HG03378 (cell line): ENCODE measurements around the gene BMPR1B.

Source experiments
- ATAC-seq: cut with Tn5 transposase; IDR thresholded peaks from one replicate; pipeline ENCODE4 v1.9.1; 2021; ENCODE audit warnings: mild to moderate bottlenecking, moderate library complexity; ENCODE audit not compliant: unreplicated experiment

BMPR1B gene

DNA sequence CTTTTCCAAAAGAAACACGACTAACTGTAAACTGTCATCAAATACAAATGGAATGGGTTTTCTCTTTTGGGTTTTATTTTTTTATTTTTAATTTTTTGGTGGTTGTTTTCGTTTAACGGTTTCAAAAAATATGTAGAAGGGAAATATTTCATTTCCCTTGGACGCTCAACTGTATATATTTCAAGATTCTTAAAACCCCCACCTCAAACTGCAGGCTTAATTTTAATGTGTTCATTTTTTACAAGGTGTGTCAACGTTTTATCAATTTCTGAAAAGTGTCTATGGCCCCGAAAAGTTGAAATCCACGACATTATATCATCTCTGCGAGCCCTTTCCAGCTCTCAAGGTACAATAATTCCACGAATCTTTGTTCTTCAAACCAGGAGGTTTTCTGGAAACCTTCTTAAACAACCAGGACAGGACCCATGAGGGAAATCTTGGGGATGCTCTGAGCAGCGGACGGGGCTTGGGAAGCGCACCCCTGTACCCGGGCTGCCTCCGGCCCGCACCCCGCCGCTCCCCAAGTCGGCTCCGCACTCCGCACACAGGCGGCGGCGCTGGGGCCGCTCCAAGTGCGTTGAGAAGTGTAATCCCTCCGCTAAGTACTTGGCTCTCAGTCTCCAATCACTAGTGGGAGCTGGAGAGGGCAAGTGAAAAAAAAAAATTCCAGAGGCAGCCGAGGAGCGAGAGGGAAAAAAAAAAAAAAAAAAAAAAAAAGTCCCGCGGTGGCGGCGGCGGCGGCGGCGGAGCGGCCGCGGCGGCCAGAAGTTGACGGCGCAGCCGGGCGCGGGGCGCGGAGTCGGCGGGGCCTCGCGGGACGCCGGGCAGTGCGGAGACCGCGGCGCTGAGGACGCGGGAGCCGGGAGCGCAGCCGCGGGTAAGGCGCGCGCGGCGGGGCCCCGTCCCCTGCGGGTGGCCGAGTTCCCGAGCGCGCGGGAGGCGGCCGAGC, at the start of gene BMPR1B:
BMPR1B (plus strand) TSS at position 764 of the 949 bp plus-strand sequence. CDS start 346,470 bp downstream, outside the sequence.
- no peak for ATAC-seq

DNA sequence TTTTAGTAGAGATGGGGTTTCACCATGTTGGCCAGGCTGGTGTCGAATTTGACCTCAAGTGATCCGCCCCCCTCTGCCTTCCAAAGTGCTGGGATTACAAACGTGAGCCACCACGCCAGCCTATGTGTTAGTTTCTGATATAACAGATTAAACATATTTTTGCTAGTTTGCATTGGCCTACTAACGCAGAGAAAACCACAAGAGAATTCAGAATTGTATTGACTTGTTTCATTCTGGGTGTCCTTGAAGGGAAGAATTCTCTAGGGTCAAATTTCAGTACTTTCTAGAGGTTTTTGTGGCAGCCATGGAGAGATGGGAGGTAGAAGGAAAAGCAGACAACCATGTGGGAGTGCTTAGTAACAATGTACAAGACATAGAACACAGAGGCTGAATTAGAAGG, 46.1 kb upstream of the BMPR1B start:
- no peak for ATAC-seq

DNA sequence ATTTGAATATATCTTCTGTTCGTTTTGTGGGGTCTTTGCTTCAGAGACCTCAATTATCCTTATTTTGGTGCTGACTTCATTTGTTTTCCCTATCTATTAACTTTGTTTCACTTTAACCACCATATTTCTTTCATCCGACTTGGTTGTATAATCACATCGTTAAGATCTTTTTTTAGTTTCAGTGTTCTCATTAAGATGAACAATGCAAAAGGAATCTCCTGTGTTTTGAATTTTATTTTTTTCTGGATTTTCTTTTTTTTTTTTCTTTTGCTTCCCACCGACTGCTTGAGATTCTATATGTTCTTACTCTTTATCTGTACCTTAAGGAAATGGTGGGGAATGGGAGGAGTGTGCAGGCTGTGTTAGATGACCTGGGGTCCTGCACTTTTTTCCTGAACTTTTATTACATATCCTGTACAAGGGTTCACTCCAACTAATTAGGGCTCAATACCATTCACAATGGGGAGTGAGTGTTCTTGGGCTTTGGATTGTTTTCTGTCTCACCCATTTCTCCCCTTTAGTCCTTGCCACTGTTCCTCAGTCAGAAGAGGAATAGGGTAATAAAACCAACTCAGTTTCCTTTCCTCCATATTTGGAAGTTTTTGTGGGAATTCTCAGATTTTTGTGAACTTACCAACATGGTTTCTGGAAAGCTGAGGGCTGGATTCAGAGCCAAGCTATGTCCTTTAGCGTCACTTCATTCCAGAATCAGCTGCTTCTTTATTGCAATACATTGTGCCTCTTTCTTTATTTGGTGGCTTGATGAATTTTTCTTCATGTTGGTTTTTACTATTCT, 43.2 kb upstream of the BMPR1B start:
- ATAC-seq: no peak

DNA sequence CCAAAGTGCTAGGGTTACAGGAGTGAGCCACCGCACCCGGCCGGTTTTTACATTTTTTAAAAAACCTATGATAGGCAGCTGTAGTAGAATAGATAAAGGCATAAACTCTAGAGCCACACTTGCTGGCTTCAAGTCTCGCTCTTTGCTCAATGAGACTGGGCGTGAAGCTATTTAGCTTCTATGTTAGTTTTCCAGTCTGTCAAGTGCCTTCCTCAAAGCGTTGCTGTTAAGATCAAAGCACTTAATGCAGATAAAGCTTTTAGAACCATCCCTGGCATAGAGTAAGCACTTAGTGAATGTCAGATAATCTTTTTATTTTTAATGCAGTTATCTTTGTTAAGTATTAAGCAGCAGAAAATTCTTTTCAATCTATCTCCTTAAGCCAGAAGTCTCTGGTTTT, 42.0 kb upstream of the BMPR1B start:
- no peak for ATAC-seq

DNA sequence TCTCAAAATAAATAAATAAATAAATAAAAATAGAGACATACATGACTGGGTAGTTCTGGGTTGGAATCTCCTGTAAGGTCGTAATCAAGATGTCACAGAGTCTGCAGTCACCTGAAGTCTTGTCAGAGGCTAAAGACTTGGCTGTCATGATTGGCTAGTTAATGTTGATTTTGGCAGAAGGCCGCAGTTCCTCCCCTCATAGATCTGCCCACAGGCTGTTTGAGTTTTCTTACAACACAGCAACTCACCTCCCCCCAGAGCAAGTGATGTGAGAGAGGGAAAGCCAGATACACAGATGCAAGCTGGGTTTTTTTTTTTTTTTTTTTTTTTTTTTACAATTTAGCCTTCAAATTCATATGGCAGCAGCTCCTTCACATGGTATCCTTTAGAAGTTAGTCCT, 36.4 kb upstream of the BMPR1B start:
- ATAC-seq: no peak

DNA sequence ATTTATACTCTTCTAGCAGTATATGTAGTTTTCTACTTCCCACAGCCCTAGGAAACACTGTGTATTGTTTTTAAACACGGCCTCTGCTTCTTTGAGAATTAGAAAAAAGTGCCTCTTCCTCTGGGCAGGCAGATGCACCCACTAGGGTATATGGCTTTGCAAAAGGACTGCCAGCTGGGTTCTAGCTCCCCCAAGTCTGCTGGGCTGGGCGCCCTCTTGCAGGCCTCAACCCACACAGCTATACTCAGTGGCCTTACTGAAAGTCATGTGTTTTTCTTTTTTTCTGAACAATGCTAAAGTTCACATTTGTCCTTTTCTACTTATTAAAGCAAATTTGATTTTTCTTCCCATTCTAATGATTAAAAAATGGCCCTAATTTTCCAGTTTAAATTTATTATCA, 35.5 kb upstream of the BMPR1B start:
- no peak for ATAC-seq

DNA sequence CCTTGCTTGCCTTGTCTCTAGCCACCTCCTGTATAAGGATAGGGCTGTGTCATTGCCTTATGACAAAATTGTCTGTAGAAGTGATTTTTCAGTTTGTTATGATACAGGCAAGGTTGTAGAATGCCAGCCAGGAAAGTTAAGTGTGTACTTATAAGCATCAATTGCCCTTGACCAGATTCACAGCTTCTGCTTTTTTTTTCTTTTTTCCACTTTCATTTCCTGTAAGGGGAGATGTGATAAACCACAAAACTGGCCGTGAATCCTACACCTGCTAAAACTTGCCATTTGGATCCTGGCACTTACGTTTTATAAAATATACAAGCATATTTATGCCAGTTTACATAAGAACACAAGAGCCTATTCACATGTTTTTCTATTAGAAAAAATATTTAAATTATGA, 35.0 kb upstream of the BMPR1B start:
- ATAC-seq: peak; percentile 73

DNA sequence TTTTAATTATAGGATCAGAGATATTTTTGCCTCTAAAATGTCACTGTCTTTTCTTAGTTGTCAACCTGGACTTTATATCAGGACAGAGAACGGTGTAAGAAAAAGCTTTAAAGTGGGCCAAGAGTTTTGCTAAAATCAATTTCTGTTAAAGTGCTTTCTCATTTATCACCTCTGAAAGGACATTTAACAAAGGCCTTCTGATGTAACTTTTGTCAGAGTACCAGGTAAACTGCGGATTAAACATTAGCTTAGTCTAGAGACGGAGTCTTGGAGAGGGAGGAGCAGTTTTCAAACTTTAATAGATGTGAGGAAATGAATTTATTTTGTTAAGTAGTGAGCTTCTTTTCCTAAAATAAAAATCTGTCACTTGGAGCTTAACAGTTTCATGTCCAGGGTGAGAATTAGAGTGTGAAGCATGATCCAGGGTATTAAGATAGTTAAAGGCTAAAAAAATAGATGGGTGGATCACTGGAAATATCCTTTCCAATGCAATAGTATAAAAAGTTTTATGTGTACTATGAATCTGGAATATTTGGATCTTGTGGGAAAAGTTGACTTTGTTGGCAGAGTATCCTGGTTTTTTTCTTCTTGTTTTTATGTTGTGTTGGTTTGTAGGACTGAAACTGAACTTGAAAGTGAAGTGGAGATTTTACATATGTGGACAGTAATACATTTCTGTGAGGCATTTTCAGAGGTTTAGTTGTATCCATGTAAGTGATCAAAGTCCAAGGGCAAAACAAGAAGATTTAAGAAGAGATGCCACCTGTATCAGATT, 33.6 kb upstream of the BMPR1B start:
- ATAC-seq: no peak

DNA sequence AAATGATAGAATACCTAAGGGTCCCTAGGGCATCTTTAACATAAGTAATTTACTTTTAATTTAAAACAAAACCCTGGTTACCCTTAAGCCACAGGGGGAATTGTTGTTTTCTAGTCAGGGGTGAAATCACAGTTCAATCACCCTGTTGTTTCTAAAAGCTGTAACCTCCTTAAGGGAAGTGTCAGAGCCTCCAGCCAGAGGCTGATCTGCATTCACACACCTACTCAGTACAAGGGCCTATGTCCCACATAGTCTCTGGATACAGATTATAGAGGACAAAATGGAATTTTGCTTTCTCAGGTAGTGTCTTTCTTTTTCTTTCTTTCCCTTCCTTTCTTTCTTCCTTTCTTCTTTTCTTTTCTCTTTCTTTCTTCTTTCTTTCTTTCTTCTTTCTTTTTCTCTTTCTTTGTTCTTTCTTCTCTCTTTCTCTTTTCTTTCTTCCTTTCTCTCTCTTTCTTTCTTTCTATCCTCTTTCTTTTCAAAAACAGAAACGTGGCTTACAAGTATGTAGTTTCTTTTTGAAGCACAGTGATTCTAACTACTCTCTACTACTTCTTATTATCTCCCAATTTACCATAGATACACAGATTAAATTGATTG, 31.1 kb upstream of the BMPR1B start:
- no peak for ATAC-seq

DNA sequence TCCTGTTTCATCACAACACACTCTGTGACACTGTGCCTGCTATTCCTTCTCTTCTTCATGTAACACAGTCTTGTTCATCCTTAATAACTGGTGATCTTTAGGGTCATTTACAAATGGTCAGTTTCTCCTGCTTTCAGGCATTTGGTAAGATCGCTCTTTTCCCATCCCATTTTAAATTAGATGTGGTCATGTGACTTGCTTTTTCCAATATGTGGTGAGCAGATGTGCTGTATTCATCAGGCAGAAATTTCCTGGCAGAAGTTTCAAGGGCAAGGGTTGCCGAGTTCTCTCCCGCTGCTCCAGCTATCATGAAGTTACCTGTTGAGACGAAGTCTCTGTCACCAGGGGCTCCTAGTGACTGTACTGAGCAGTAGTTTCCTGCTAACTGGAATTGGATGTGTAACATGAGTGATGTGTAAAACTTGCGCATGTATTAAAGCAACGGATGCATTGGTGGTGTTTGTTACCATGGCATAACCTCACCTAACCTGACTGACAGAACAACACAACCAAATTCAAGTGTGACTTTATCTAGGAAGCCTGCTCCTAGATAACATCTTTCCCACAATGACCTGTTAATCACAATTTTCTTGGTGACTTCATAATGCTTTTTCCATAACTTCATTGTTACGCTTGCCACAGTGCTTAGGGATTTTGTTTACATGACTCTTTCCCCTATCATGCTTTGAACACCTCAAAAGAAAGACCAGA, 29.5 kb upstream of the BMPR1B start:
- no peak for ATAC-seq

DNA sequence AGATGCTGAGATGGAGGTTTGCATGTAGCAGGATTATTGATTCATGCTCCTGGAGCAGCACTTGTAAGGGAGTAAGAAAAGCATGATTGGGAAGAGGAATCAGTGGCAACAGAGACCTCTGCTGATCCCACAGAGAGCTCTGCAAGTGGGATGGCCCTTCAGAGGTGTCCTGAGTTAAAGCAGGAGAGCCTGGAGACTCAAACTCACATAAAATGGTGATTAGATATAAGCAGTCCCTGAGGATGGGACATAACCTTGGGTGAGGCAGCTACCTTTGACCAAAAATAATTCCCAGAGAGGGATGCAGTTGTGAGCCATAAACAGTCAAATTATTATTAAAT, 25.4 kb upstream of the BMPR1B start:
- ATAC-seq: no peak

DNA sequence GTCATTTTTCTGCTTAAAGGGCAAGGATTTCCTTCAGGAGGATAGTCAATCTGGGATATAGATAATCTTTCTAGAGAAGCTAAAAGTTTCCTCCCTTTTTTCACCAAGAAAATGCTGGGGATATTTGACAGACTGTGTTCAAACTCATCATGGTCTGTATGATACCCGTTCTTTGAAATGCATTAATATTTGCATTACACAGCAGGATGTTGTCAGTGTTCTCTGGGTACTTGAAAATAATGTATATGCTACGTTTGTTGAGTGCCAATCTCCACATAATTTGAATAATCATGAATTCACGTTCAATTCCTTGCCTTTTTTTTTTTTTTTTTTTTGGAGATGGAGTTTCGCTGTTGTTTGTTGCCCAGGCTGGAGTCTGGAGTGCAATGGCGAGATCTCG, 18.0 kb upstream of the BMPR1B start:
- no peak for ATAC-seq

DNA sequence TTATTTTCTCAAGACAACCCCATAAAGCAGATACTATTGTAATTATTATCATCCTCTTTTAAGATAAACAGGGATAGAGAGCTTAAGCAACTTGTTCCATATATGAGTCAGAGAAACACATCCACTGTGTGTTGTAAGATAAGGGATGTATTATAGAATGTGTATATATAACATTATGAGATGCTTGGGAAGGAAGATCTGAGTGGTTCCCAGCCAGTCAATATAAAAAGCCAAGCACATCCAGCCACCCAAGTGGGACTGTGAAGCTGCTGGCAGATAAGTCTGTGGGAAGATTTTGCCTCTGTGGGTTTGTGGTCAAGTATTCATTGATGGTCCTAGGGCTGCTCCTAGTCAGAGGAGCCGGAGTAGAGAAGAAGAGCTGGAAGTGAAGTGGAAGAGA, 16.5 kb upstream of the BMPR1B start:
- ATAC-seq: no peak

DNA sequence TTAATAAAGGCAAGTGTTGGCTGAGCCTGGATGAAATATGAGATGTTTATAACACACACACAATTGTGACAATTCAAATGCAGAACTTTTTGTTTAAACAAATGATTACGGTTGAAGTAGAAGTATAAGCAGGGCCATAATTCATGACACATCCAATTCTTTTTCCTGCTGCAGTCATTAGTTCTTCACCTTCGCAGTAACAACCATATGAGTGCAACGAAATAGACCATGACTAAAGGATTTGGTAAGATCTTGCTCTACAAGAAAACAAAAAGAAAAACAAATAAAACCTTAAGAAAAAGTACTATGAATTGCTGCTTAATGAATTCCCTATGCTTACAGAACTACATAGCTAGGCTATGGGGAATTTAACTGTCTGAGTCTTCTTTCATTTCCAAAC, 13.9 kb upstream of the BMPR1B start:
- ATAC-seq: no peak

DNA sequence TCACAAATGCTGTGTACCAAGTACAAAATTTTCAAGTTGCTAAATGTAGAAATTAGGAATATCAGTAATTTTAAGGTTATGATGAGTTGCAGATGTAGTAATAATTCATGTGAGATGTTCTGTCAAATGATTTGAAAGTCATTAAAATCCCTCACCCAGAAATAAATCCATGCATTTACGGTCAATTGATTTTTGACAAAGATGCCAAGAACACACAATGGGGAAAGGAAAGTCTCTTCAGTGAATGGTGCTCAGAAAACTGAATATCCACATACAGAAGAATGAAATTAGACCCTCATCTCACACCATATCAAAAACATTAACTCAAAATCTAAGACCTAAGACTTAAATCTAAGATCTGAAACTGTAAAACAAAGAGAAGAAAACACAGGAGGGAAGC, 12.9 kb upstream of the BMPR1B start:
- ATAC-seq: no peak

DNA sequence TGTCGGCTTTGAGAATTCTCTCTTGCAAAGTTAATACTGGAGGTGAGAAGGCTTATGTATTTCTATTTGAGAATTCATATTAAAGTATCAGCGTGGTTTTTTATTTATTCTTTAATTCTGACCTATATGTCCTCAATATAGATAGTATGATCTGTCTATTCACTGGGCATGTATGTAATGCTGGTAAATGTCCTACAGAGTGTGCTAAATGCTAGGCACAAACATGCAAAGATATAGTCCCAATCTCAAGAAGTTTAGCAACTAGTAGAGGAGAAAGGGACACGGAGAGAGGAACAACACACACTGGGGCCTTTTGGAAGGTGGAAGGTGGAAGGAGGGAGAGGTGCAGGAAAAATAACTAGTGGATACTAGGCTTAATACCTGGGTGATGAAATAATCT, 11.0 kb upstream of the BMPR1B start:
- no peak for ATAC-seq

DNA sequence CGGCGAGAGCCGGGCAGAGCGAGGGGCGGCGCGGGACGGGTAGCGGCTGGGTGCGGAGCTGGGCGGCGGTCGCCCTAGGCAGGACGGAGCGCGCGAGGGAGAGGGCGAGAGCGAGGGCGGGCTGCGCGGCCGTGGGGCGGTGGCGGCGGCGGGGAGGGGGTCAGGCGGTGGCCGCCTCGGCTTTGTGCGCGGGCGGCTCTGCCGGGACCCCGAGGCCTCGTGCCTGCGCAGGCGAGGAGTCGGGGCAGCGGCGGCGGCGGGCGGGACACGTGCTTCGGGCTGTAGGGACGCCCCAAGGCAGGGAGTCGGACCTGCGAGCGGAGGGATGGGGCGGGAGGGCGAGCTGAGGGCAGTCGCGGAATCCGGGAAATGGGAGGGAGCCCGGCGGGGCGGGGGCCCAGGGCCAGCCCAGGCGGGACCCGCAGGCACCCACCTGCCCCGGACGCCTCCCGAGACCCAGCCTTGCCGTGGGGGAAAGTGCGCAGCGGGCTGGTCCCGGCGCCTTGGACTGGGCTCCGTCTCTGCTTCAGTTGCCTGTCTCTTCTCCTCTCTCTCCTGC, 465 bp downstream of the BMPR1B start:
- ATAC-seq: no peak

DNA sequence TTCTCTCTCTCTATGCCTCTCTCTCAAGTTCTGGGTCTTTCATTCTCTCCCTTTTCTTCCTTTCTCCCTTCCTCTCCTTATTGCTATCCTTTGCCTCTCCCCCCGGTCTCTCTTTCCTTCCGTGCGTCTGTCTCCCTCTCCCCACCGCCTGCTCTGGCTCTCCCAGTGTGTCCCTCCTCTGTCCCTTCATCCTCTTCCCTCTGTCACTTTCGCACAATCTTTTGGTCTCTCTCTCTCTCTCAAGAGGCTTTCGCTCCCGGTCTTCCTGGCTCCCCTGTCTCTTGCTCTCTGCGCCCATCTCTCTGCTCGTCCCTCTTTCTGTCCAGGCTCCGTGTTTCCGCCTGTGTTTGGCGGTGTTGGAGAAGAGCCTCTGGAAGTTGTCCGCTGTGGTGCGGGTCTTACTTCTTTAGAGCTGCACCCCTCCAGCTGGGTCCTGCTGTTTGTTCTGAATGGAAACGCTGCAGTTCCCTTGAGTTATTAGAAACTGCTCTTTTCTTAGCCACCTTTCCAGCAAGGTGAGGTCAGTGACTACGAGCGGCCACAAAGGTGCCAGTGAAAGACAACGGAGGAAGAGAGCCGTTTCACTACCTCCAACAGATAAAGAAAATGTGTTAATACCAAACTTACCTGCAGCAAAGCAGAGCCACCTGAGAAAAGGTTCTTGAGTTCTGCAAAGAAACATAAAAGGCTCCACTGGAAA, 1.1 kb downstream of the BMPR1B start:
- no peak for ATAC-seq

DNA sequence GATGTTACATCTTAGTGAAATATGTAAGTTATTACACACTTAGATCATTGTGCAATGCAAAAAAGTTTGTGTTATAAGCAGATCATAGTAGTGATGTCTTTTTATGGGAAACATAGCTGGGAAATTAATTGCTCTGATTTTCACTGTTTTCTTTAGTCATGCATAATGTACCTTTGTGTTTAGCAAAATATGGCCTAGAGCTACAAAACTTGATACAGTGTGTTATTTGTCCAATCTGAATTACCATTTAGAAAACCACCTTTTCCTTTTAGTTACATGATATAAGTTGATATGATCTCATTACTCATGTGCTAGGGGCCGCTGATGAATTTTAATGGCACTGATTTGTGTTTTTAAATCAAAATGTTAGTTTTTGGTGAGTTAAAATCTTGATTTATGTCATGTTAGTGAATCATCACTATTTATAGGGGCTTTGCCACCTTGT, 2.0 kb downstream of the BMPR1B start:
- ATAC-seq: no peak
